Parathyroid adenoma (tissue), 2 donors: ENCODE measurements around the gene ENPEP.
A peak's percentile ranks its signal among the peaks of the same experiment; 100 is the strongest.

Source experiments
- H2AFZ ChIP-seq: fragments of 300-600 bp; sonication (generic); one replicate; pipeline ENCODE4 v1.7.0; 2017; ENCODE audit warnings: antibody characterized with exemption, mild to moderate bottlenecking
- H3K27ac ChIP-seq: fragments of 300-600 bp; sonication (generic); one replicate; pipeline ENCODE4 v1.7.0; 2017
- H3K27me3 ChIP-seq: fragments of 300-600 bp; sonication (generic); one replicate; pipeline ENCODE4 v1.7.0; 2017; ENCODE audit warnings: low read length; ENCODE audit not compliant: control insufficient read depth, insufficient read depth
- H3K36me3 ChIP-seq: fragments of 300-600 bp; sonication (generic); one replicate; pipeline ENCODE4 v1.7.0; 2017; ENCODE audit warnings: low read length; ENCODE audit not compliant: control insufficient read depth, insufficient read depth
- H3K4me1 ChIP-seq: fragments of 300-600 bp; sonication (generic); one replicate; pipeline ENCODE4 v1.7.0; 2017; ENCODE audit warnings: control low read depth
- H3K4me2 ChIP-seq: fragments of 300-600 bp; sonication (generic); one replicate; pipeline ENCODE4 v1.7.0; 2017; ENCODE audit warnings: low read length
- H3K4me3 ChIP-seq: fragments of 300-600 bp; sonication (generic); one replicate; pipeline ENCODE4 v1.7.0; 2017; ENCODE audit warnings: low read depth, low read length
- H3K79me2 ChIP-seq: fragments of 300-600 bp; sonication (generic); one replicate; pipeline ENCODE4 v1.7.0; 2017; ENCODE audit warnings: control low read depth
- H3K9ac ChIP-seq: fragments of 300-600 bp; sonication (generic); one replicate; pipeline ENCODE4 v1.7.0; 2017; ENCODE audit warnings: mild to moderate bottlenecking
- H3K9me3 ChIP-seq: fragments of 300-600 bp; sonication (generic); one replicate; pipeline ENCODE4 v1.7.0; 2017; ENCODE audit warnings: low read length; ENCODE audit not compliant: control insufficient read depth
- TF ChIP-seq, protein P1 (sequence below): fragments of 300-600 bp; sonication (generic); IDR thresholded peaks from one replicate; pipeline ENCODE4 v1.7.0; 2017; ENCODE audit warnings: antibody characterized with exemption, mild to moderate bottlenecking
- donor health status: primary hyperparathyroidism.

The ENPEP gene

DNA sequence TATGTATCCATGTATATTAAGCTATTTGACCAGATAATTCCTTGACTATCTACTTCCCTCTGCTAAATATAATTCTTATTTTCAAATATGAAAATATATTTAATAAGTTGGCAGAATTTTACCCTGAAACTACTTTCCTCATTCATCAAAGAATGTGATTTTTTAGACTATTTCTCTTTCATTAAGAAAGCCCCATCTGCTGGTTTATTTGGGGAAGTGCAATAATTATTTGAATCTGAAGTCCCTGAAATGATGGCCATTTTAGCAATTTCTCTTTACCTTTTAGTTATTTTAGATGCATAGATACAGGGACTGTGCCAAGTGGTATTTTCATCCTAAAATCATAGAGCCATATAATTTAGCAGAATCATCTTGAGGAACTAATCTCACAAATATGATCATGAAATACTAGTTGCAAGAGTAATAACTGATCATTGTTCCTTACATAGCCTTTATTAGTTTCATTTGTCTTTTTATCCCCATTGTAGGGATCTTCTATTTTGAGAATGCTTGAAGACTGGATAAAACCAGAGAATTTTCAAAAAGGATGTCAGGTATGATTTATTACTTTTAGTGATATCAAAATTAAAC is 39.0 kb downstream of the ENPEP start:
- Histone ChIP-seq H3K36me3 (no peaks in the 10 kb centered on the region), H3K27ac (no peak overlapping the region), H3K9me3 (no peaks in the 10 kb centered on the region), H3K4me3 (no peak overlapping the region), H3K27me3 (no peaks in the 10 kb centered on the region), H3K9ac (no peak overlapping the region), H3K4me2 (no peak overlapping the region), H3K4me1 (no peaks in the 10 kb centered on the region), H3K79me2 (no peaks in the 10 kb centered on the region), H2AFZ (no peak overlapping the region)
- TF ChIP-seq, protein P1, sequence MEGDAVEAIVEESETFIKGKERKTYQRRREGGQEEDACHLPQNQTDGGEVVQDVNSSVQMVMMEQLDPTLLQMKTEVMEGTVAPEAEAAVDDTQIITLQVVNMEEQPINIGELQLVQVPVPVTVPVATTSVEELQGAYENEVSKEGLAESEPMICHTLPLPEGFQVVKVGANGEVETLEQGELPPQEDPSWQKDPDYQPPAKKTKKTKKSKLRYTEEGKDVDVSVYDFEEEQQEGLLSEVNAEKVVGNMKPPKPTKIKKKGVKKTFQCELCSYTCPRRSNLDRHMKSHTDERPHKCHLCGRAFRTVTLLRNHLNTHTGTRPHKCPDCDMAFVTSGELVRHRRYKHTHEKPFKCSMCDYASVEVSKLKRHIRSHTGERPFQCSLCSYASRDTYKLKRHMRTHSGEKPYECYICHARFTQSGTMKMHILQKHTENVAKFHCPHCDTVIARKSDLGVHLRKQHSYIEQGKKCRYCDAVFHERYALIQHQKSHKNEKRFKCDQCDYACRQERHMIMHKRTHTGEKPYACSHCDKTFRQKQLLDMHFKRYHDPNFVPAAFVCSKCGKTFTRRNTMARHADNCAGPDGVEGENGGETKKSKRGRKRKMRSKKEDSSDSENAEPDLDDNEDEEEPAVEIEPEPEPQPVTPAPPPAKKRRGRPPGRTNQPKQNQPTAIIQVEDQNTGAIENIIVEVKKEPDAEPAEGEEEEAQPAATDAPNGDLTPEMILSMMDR: peak; percentile 44

DNA sequence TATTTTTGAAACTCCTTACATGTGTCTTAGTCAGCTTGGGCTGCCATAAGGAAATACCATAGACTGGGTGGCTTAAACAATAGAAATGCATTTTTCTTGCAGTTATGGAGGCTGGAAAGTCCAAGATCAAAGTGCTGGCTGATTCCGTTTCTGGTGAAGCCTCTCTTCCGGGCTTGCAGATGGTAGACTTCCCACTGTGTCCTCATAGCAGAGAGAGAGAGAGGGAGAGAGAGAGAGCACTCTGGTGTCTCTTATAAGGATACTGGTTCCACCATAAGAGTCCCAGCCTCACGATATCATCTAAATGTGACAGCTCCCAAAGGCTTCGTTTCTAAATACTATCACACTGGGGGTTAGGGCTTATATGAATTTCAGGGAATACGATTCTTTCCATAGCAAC is 39.7 kb downstream of the ENPEP start:
- Histone ChIP-seq H3K27ac (no peak overlapping the region), H3K79me2 (no peaks in the 10 kb centered on the region), H3K36me3 (no peaks in the 10 kb centered on the region), H3K9me3 (no peaks in the 10 kb centered on the region), H2AFZ (peak overlapping the region; percentile 33), H3K27me3 (no peaks in the 10 kb centered on the region), H3K4me1 (no peaks in the 10 kb centered on the region), H3K4me2 (no peak overlapping the region), H3K9ac (no peak overlapping the region), H3K4me3 (peak overlapping the region; percentile 31)
- TF ChIP-seq, protein P1: no peak

DNA sequence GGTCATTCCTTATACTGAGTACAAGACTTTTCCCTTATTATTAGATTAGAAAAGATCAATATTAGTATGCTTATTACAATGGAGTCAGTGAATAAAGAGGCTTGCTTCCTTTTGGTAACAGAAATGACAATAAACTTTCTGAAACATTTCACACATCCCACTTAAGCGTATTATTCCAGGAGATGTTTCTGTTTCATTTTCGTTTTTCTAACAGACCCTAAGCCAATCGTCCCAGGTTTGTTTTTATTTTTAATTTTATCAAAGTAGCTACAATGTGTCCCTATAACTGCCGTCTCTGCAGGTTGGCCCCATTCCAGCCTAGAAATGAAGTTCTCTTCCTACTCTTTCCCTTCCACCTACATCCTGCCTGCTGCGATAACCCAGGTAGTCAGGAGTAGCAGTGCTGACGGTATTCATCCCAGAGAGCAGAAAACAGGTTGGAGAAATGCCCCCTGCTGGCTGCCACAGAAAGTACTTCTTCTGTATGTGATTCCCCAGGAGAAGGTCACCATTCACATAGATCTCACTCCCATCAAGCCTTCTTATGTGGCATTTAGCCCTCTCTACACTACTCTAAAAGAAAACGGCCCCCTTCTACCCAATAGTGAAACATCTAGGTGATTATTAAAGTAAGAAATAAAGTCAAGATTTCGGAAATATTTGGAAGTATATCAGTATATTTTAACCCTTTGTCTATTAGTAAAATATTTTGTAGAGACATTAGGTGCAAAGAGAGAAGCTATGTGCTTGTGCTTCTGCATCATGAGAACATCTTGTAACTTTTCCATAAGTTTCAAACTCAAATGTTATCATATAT is 40.4 kb downstream of the ENPEP start:
- Histone ChIP-seq H3K27me3 (no peaks in the 10 kb centered on the region), H3K4me2 (no peak overlapping the region), H2AFZ (peak overlapping the region; percentile 33), H3K9ac (no peak overlapping the region), H3K4me1 (no peaks in the 10 kb centered on the region), H3K4me3 (peak overlapping the region; percentile 31), H3K27ac (no peak overlapping the region), H3K79me2 (no peaks in the 10 kb centered on the region), H3K36me3 (no peaks in the 10 kb centered on the region), H3K9me3 (no peaks in the 10 kb centered on the region)
- TF ChIP-seq, protein P1: peak; percentile 40

DNA sequence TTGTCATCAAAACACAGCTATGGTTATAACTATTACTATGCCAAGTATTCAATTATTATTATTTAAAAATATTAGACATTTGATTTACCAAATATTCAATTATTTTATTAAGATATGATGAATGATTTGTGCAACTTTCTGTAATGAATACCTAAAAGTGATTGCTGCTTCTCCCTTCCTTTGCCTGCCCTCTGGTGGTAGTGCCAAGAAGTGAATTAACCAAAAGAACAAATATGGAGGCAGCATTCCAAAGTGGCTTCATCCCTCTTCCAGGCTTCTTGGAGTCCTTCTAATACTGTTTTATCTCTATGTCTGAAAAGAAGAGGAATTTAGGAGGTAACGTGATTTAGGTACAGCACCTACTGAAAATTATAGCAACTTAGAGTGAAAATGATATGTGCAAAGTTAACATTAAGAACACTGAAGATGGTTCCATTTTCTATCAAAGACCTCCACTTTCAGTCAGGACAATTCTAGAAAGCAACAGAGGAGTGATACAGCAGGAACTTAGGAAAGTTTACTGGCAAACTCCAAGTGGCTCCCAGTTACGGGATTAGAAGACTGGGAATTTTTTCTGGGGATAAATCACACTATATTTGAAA is 43.0 kb downstream of the ENPEP start:
- Histone ChIP-seq H3K9me3 (no peaks in the 10 kb centered on the region), H3K9ac (no peak overlapping the region), H3K27me3 (no peaks in the 10 kb centered on the region), H3K4me2 (no peak overlapping the region), H3K4me3 (no peak overlapping the region), H3K36me3 (no peaks in the 10 kb centered on the region), H3K27ac (no peak overlapping the region), H3K79me2 (no peaks in the 10 kb centered on the region), H3K4me1 (no peaks in the 10 kb centered on the region), H2AFZ (no peak overlapping the region)
- TF ChIP-seq, protein P1: peak; percentile 54
